ENCODE data around the gene FLRT1.
"Not testable (repeated sequence)": the region's sequence is repeated elsewhere in the genome, so short reads cannot be mapped to it uniquely, and the experiment has no call there.

Gene FLRT1

DNA sequence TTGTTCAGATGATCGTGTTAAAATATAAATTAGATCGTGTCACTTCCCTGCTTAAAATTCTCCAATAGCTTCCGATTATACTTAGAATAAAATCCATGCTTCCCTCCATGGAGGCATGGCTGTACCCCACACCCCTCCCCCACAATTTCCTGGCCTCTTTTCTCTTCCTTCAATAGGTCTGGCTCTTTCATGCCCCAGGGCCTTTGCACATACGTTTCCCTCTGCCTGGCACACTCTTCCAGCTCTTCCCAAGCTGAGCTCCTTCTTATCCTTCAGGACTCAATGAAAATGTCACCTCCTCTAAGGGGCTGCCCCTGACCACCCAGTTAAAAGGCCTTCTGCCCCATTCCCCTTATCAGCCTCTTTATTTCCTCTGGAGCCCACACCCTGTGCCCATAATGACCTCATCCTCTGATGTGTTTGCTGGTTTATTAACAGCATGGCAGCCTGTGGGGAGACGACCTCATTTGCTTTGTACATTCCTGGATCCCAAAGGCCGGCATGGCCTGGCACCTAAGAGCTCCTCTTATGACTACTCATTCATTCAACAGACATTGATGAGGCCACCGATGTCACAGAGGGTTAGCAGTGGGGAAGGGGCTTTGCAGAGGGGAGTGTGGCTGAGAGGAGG is 9.0 kb upstream of the FLRT1 start:
- DNase-seq, result no peak

- peak; percentile 72 for DNase-seq
Observed at GRCh38 chr11:64027651-64028397, 7.9 kb upstream of the FLRT1 start.

GRCh38 chr11:64028398-64029115 is 7.2 kb upstream of the FLRT1 start:
- no peak for DNase-seq

DNA sequence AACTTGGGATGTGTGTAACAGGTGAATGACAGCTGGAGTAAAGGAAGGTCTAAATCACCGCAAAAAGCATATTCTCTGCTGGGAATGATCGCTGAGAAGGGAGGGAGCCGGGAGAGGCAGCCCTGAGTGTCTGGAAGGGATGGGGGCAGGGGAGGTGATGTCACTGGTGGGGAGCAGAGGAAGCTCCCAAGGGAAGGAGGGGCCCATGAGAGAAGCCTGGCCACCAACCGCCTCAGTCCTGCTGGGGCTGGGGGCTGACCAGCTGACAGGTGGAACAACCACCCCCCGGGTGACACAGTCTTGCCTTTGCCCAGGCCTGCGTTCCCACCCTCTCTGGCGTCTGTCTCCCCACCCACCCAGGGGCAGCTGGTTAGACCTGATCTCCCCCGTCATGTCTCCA is 6.0 kb upstream of the FLRT1 start:
- DNase-seq, result no peak

DNA sequence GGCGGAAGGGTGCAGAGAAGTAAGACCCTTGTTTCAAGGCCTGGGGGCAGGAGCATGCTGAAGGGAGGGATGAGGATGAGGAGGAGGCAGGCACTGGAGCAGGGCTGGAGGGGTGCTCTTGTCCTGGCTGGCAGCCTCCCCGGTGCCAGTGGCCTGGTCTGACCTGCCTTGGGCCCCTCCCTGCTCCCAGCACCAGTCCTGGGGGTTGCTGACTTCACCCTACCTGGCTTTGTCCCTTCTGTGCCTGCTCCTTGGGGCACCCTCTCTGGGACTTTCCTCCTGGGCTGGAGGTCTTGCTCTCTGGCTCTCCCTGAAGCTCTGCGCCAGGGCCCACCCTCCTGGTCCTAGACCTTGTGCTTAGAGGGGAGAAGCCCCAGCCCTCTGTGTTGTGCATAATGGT is 4.7 kb upstream of the FLRT1 start:
- DNase-seq, result no peak

GRCh38 chr11:64032050-64032449 is 3.7 kb upstream of the FLRT1 start:
- DNase-seq, result no peak

DNA sequence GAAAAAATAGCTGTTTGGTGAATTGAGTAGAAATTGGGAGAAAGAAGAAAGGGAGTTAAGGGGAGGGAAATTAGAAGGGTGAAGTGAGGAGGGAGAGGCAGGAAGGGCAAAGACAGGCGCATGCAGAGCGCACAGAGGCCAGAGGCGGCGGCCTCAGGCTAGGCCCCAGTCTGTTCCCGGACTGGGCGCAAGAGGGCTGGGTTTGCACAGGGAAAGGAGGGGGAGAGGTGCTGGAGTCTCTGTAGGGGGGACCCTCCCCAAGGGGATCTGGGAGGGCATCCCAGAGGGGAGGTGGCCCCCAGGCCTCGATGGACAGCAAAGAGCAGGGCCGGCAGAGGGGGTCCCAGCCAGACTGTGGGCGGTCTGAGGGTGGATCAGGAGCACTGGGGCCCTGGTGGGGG is 1.3 kb upstream of the FLRT1 start:
- no peak for DNase-seq

- no peak for DNase-seq
Observed at GRCh38 chr11:64035081-64035524, 628 bp upstream of the FLRT1 start.

GRCh38 chr11:64036087-64037026 is 626 bp downstream of the FLRT1 start:
- DNase-seq, result no peak

- no peak for DNase-seq
Observed at GRCh38 chr11:64037027-64037634, 1.4 kb downstream of the FLRT1 start.

GRCh38 chr11:64038500-64038899 is 2.8 kb downstream of the FLRT1 start:
- no peak for DNase-seq

- no peak for DNase-seq
Observed at GRCh38 chr11:64039012-64039665, 3.4 kb downstream of the FLRT1 start.

DNA sequence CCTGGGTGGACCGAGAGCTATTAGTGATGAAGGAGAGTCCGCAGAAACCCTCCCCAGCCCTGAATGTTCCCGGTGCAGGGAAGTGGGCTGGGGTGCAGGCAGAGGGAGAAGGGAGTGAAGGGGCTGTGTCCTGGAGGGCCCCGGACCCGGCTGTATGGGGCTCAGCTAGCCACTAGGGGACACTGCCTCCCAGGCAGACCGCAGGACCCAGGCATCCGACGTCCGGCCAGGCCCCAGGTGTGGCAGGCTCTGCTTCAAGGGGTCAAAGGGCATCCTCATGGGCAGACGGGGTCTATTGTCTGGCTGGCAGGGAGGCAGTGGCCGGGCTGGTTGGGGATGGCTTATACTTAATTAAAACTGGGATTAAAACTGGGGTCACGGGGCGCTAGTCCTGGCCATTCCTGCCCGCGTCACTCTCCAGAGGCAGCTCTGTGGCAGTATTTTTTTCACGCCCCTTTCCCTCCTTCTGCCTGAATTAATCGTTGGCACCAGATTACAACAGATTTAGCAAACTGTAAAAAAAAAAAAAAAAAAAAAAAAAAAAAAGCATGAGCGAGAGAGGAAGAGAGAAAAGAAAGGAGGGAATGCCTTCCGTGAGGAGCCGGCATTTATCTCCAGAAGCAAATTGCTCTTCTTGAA is 5.1 kb downstream of the FLRT1 start:
- no peak for DNase-seq

DNA sequence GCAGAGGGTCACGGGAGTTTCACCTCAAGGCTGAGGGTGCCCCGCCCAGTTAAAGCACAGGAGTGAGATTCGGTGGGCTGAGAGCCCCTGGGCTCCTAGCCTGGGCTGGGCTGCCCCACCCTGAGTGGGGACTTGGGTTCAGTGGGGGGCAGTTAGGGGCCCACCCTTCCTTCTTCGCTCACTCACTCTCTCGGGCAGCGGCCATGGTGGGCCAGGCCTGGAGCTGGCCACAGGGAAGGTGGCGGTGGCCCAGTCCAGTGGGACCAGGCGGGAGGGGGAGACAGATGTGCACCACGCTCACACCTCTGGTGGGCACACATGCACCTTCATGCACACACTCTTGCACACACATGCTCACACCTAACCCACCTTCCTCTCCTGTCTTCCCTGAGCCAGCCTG is 6.1 kb downstream of the FLRT1 start:
- DNase-seq, result no peak

DNA sequence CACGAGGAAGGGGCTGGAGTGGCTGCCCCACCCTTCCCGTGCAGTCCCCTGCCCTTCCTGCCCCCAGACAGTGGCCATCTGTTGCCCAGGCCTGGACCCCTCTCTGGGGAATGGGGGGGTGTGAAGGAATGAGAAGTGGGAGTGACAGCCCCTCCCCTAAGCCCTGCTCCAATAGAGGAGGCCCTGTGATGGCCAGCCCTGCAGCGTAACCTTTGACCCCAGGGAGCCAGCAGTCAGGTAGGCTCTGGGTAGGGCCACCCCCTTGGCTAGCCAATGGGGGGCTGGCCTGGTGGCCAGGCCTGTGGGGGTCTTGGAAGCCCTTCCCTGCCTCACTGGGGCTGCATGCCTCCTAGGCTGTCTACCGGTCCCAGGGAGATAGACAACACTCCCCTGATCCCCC is 6.6 kb downstream of the FLRT1 start:
- DNase-seq, result no peak

- DNase-seq, result no peak
Observed at GRCh38 chr11:64043545-64043944, 7.8 kb downstream of the FLRT1 start.

- DNase-seq, result no peak
Observed at GRCh38 chr11:64044730-64045393, 9.1 kb downstream of the FLRT1 start.

DNA sequence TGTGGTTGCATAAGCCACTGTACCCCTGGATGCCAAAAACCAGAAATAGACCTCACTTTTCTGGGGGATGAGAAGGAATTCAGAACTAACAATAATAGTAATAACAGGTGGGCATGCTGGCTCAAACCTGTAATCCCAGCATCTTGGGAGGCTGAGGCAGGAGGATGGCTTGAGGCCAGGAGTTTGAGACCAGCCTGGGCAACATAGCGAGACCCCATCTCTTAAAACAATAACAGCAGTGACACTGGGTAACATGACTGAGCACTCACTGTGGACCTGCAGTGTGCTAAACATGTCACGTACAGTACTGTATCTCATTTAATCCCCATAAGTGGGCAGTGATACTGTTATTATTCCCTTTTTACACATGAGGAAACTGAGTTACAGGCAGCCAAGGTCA is 10.0 kb downstream of the FLRT1 start:
- no peak for DNase-seq

DNA sequence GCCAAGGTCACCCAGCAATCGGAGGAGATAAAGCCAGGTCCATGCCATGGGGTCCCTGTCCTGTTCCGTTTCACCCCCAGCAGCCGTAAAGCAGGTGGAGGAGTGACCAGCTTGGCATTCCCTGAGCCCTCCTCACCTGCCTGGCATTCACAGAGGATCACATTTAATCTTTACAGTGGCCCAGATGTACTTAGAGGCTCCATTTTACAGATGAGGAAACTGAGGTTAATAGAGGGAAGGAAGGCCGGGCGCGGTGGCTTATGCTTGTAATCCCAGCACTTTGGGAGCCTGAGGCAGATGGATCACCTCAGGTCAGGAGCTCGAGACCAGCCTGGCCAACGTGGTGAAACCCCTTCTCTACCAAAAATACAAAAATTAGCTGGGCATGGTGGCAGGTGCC is 11.6 kb downstream of the FLRT1 start:
- not testable (repeated sequence) for DNase-seq

DNA sequence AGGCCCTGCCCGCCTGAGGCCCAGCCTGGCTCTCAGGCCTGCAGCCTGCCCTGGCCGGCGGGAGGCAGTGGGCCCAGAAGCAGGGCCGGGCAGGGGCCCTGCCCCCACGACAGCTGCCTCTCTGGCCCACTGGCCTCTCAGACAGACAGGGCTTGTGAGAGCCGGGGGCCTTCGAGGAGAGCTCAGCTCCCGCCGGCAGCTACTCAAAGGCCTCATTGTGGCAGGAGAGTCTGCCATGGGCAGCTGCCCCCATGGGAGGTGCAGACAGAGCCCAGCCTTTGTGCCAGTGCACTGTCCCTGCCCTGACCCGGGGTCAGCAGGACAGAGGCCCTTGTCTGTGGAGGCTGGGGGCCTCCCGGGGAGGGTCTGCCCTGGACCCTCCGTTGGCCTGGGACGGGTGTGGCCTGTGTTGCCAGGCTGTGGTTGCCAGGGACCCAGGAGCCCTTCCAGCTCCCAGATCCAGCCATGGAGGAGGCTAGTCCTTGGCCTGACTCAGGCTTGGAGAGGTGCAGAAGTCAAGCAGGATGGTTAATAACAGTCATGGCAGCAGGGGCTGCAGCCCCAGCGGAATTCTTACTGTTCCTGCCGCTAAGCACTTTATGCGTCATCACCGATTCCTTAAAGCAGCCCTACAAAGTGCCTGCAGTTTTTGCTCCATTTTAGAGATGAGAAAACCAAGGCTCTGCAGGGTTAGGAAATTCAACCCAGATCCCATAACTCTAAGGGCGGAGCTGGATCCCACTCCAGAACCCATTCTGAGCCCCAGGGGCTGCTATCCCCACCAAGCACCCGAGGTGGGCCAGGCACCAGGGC is 12.5 kb downstream of the FLRT1 start:
- DNase-seq, result no peak
